HL-60 (cell line): ENCODE results near the gene LOC101059915.
"Not testable (repeated sequence)": the region's sequence is repeated elsewhere in the genome, so short reads cannot be mapped to it uniquely, and the experiment has no call there.

ENCODE experiments used
- DNase-seq, 2 experiments: peaks; one replicate each; pipeline ENCODE4 v3.0.0-alpha.2; 2010 to 2020; ENCODE audit warnings: low read depth in 1 of 2, low spot score in 1 of 2
- H3K27ac ChIP-seq: fragments of 250-450 bp; sonication (Bioruptor Pico); replicated peaks from 2 replicates; pipeline ENCODE4 v1.5.1; 2020; ENCODE audit warnings: mild to moderate bottlenecking, moderate library complexity
- H3K27me3 ChIP-seq: fragments of 250-450 bp; sonication (Bioruptor Pico); 2 replicates; pipeline ENCODE4 v1.5.1; 2021; ENCODE audit warnings: mild to moderate bottlenecking, moderate library complexity; ENCODE audit not compliant: insufficient read depth, poor library complexity, severe bottlenecking
- H3K4me3 ChIP-seq: replicated peaks from 2 replicates; pipeline ENCODE4 v1.5.1; 2011; ENCODE audit warnings: mild to moderate bottlenecking, control low read depth, low read length; ENCODE audit not compliant: insufficient read depth
- GABPA ChIP-seq: IDR thresholded peaks from 2 replicates; pipeline ENCODE4 v1.6.1; 2012; ENCODE audit warnings: low read depth
- POLR2AphosphoS5 ChIP-seq: IDR thresholded peaks from 2 replicates; pipeline ENCODE4 v1.6.1; 2012; ENCODE audit warnings: low read depth
- SPI1 ChIP-seq: IDR thresholded peaks from 2 replicates; pipeline ENCODE4 v1.6.1; 2012; ENCODE audit warnings: low read depth, mild to moderate bottlenecking, borderline replicate concordance
- TF ChIP-seq, protein P1 (sequence below): IDR thresholded peaks from 2 replicates; pipeline ENCODE4 v1.6.1; 2012; ENCODE audit warnings: low read depth; ENCODE audit not compliant: insufficient replicate concordance
- TF ChIP-seq, protein P2 (sequence below): IDR thresholded peaks from one replicate; pipeline ENCODE4 v1.5.1; 2011; ENCODE audit warnings: low read length, control low read depth, inconsistent platforms; ENCODE audit not compliant: insufficient read depth

The LOC101059915 gene

DNA sequence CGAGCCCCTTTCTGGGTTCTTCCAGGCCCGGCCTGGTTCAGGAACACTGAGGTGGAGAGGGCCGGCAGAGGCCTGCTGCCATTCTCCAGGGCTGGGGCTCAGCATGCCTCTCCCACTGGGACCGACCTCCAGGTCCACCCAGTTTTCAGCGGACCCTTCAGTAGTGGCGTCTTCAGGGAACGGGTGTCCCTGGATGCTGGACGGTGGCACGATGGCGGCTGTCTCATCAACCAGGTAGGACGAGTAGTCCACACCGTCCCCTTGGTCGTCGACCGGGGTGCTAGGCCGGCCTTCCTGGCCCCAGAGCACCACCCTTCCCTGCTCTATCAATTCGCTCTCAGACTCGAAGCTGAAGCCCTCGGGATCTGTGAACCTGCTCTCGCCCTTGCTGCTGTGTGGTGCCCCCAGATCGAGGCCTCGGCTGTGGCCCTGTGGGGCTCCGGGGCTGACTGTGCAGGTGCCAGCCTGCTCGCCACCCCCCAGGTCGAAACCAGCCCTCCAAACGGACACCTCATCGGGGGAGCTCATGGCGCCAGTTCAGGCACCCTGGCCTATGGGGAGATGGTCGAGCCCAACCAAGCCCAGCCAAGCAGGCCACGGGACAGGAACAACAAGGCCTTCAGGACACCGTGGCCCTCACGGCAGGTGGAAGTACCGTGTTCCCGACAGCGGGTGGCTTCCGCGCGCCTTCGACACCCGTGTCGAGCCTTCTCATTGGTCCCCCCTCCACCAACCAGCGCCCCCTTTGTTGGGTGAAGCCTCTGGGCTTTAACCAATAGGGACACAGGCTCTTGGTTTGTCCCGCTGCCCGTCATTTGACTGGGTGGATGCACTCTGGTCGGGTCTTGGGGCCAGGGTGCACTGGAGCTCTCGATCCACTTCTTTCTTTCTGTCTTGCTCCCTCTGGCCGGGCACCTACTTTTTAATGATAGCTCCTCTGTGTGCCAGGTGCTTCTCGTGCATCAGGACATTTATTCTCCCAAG, 814 bp upstream of the LOC101059915 start:
- no peak for TF ChIP-seq SPI1
- TF ChIP-seq, protein P1, sequence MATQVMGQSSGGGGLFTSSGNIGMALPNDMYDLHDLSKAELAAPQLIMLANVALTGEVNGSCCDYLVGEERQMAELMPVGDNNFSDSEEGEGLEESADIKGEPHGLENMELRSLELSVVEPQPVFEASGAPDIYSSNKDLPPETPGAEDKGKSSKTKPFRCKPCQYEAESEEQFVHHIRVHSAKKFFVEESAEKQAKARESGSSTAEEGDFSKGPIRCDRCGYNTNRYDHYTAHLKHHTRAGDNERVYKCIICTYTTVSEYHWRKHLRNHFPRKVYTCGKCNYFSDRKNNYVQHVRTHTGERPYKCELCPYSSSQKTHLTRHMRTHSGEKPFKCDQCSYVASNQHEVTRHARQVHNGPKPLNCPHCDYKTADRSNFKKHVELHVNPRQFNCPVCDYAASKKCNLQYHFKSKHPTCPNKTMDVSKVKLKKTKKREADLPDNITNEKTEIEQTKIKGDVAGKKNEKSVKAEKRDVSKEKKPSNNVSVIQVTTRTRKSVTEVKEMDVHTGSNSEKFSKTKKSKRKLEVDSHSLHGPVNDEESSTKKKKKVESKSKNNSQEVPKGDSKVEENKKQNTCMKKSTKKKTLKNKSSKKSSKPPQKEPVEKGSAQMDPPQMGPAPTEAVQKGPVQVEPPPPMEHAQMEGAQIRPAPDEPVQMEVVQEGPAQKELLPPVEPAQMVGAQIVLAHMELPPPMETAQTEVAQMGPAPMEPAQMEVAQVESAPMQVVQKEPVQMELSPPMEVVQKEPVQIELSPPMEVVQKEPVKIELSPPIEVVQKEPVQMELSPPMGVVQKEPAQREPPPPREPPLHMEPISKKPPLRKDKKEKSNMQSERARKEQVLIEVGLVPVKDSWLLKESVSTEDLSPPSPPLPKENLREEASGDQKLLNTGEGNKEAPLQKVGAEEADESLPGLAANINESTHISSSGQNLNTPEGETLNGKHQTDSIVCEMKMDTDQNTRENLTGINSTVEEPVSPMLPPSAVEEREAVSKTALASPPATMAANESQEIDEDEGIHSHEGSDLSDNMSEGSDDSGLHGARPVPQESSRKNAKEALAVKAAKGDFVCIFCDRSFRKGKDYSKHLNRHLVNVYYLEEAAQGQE, result no peak
- Histone ChIP-seq H3K27ac (no peak overlapping the region), H3K4me3 (no peak overlapping the region), H3K27me3 (no peaks in the 10 kb centered on the region)
- DNase-seq, result no peak

DNA sequence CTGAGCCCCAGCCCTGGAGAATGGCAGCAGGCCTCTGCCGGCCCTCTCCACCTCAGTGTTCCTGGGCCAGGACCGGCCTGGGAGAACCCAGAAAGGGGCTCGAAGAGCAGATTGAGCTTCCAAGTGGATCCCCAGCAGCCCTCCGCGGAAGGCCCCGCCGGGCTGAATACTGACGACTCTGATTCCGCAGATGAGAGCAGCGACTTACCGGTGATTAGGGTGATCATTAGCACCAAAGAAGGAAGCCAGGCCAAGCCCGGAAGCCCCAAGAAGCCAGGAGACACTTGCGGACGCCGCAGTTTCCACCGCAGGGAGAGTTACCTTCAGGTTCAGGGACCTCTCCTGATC, 876 bp downstream of the LOC101059915 start:
- Histone ChIP-seq H3K27ac (no peak overlapping the region), H3K27me3 (no peaks in the 10 kb centered on the region), H3K4me3 (no peak overlapping the region)
- no peak for TF ChIP-seq GABPA
- TF ChIP-seq, protein P2, sequence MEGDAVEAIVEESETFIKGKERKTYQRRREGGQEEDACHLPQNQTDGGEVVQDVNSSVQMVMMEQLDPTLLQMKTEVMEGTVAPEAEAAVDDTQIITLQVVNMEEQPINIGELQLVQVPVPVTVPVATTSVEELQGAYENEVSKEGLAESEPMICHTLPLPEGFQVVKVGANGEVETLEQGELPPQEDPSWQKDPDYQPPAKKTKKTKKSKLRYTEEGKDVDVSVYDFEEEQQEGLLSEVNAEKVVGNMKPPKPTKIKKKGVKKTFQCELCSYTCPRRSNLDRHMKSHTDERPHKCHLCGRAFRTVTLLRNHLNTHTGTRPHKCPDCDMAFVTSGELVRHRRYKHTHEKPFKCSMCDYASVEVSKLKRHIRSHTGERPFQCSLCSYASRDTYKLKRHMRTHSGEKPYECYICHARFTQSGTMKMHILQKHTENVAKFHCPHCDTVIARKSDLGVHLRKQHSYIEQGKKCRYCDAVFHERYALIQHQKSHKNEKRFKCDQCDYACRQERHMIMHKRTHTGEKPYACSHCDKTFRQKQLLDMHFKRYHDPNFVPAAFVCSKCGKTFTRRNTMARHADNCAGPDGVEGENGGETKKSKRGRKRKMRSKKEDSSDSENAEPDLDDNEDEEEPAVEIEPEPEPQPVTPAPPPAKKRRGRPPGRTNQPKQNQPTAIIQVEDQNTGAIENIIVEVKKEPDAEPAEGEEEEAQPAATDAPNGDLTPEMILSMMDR, result no peak
- TF ChIP-seq SPI1, result no peak
- TF ChIP-seq, protein P1, result no peak
- TF ChIP-seq POLR2AphosphoS5, result no peak
- DNase-seq, result no peak

DNA sequence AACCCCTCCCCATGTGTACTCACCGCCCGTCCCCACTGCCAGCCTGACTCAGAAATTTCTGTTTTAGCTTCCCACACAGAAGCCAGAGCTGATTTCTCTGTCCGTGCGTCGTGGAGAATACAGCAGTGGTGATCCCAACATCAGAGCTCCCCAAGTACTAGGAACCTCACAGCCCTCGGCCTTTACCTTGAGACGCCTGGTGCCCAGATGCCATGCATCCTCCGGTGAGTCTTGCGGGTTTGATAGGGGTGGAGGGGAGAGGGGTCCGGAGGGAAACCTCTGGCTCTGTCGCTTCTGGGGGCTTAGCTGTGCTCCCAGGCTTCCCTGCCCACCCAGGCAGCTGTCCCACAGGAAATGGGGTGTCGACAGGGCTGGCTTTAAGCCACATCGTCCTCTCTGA, 2.1 kb downstream of the LOC101059915 start:
- Histone ChIP-seq H3K27ac (no peak overlapping the region), H3K27me3 (no peaks in the 10 kb centered on the region), H3K4me3 (no peak overlapping the region)
- TF ChIP-seq, protein P1, result no peak
- TF ChIP-seq, protein P2, result no peak
- TF ChIP-seq GABPA (no peak), POLR2AphosphoS5 (no peak), SPI1 (no peak)
- DNase-seq, result no peak

DNA sequence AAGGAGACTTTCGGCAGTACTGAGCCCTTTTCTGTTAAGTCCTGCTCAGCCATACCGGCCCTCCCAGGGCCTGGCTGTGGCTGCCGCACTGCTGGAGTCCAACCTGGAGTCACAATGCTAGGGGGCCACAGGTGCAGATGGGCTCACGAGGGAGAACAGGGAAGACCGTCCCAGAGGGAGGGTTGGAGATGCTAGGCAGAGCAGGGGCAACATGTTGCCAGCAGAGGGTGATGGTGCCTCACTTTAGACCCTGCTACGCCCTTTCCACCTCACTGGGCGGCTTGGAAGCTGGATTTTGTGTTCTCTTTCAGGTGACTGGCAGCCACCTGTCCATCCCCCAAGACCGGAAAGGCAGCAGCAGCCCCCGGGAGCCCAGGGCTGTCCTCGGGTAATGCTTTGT, 2.6 kb downstream of the LOC101059915 start:
- not testable (repeated sequence) for H3K27me3 ChIP-seq, H3K4me3 ChIP-seq, H3K27ac ChIP-seq
- peak in 1 of 2 experiments; percentile 28 for DNase-seq
